Panc1 (cell line): ENCODE results near the gene GVQW3. TPM values are rescaled to one million over a fixed set of nuclear protein-coding genes. Genes with fewer than 3 reads are reported as not detected.

Experiments used
- ATAC-seq: fragments of 200-7000 bp; cut with Tn5 transposase; 2 replicates; pipeline ENCODE4 v1.9.1; 2020; ENCODE audit warnings: mild to moderate bottlenecking, moderate library complexity
- BruUV-seq: library from RNA; stranded (reverse); fragments of 400-500 nt; replicated peaks from 2 replicates; lab custom pipeline; 2021; lab: Mats Ljungman, UMichigan
- CTCF ChIA-PET: fragments of 300-600 bp; sonication (Branson Sonifier 250); formaldehyde crosslinking; loops from one replicate; lab custom pipeline; 2022; ENCODE audit warnings: antibody characterized with exemption; lab: Charles Lee
- POLR2A ChIA-PET: fragments of 300-600 bp; sonication (Branson Sonifier 250); formaldehyde crosslinking; loops from one replicate; lab custom pipeline; 2022; ENCODE audit warnings: antibody characterized with exemption; lab: Charles Lee
- DNase-seq: peaks from one replicate; pipeline ENCODE4 v3.0.0-alpha.2; 2010; ENCODE audit warnings: low read depth, low spot score
- H3K27ac ChIP-seq: 2 replicates; pipeline ENCODE4 v1.5.1; 2011; ENCODE audit warnings: mild to moderate bottlenecking, low read length, inconsistent platforms
- H3K27me3 ChIP-seq: fragments of 200-500 bp; sonication (Bioruptor generic); 2 replicates; pipeline ENCODE4 v1.6.0; 2014; ENCODE audit warnings: low read length, inconsistent platforms; ENCODE audit not compliant: control insufficient read depth, insufficient read depth
- H3K36me3 ChIP-seq: fragments of 200-500 bp; sonication (Bioruptor generic); 2 replicates; pipeline ENCODE4 v1.5.1; 2014; ENCODE audit warnings: inconsistent platforms, mild to moderate bottlenecking, low read length, moderate library complexity; ENCODE audit not compliant: control insufficient read depth, insufficient read depth
- H3K4me1 ChIP-seq: 2 replicates; pipeline ENCODE4 v1.5.1; 2011; ENCODE audit warnings: inconsistent platforms, mild to moderate bottlenecking, low read length, moderate library complexity; ENCODE audit not compliant: control insufficient read depth, insufficient read depth
- H3K4me3 ChIP-seq, 2 experiments: 2 replicates each; pipeline ENCODE4 v1.5.1; 2011 to 2012; ENCODE audit warnings: low read depth in 2 of 2, low read length in 2 of 2, mild to moderate bottlenecking in 2 of 2, inconsistent platforms in 1 of 2, moderate library complexity in 1 of 2
- H3K9me3 ChIP-seq: fragments of 200-500 bp; sonication (Bioruptor generic); 2 replicates; pipeline ENCODE4 v1.5.1; 2014; ENCODE audit warnings: low read depth, mild to moderate bottlenecking, inconsistent platforms, low read length, moderate library complexity; ENCODE audit not compliant: control insufficient read depth, insufficient read depth
- CTCF ChIP-seq: fragments of 450-650 bp; IDR thresholded peaks from 2 replicates; pipeline ENCODE4 v1.5.1; 2017; ENCODE audit warnings: mild to moderate bottlenecking
- POLR2AphosphoS5 ChIP-seq: IDR thresholded peaks from 2 replicates; pipeline ENCODE4 v1.6.1; 2012; ENCODE audit warnings: mild to moderate bottlenecking, low read depth, low read length, moderate library complexity
- SIN3A ChIP-seq: IDR thresholded peaks from 2 replicates; pipeline ENCODE4 v1.6.1; 2012; ENCODE audit warnings: low read depth, mild to moderate bottlenecking, low read length, moderate library complexity, borderline replicate concordance; ENCODE audit not compliant: insufficient read depth
- TCF7L2 ChIP-seq: IDR thresholded peaks from 2 replicates; pipeline ENCODE4 v1.6.1; 2011; ENCODE audit warnings: mild to moderate bottlenecking, low read depth, low read length, inconsistent platforms
- in situ Hi-C: cut with HindIII; loops from 2 replicates; pipeline ENCODE4 v1.10.0; 2016; ENCODE audit warnings: low sequenced_read_pairs, low pct_unique_long_range_greater_than_20kb
- intact Hi-C: fragments of 100-400 bp; cut with micrococcal nuclease; formaldehyde crosslinking; loops from one replicate; pipeline ENCODE4 v1.10.0; 2022; ENCODE audit not compliant: unreplicated experiment
- total RNA-seq: library from RNA; stranded (reverse); gene quantifications from one replicate; pipeline ENCODE4 v1.2.1, GENCODE V29; 2021; ENCODE audit not compliant: unreplicated experiment
- TF ChIP-seq, protein P1 (sequence below), 2 experiments: IDR thresholded peaks; 2 replicates each; pipeline ENCODE4 v1.6.1; 2011 to 2012; ENCODE audit warnings: low read depth in 2 of 2, control low read depth in 1 of 2, low read length in 1 of 2, mild to moderate bottlenecking in 1 of 2, moderate library complexity in 1 of 2; ENCODE audit not compliant: insufficient read depth in 1 of 2

Gene GVQW3
- total RNA-seq, 1 experiment from 2014 or later, result 3.2 TPM

- H3K36me3 ChIP-seq, result no peaks in the 10 kb centered on the region
- no peak overlapping the region for H3K4me3 ChIP-seq
- no TSS peak for BruUV-seq
- H3K27ac ChIP-seq, result no peak overlapping the region
- CTCF ChIA-PET, result no interaction called here
- no peak for TF ChIP-seq TCF7L2
- TF ChIP-seq POLR2AphosphoS5, result no peak
- no peaks in the 10 kb centered on the region for H3K27me3 ChIP-seq
- ATAC-seq, result no peak
- intact Hi-C loops (no loop called here), in situ Hi-C loops (no loop called here)
- H3K4me1 ChIP-seq, result no peaks in the 10 kb centered on the region
- POLR2A ChIA-PET, result no interaction called here
- no peaks in the 10 kb centered on the region for H3K9me3 ChIP-seq
- no peak for DNase-seq
These were observed 11.7 kb downstream of the GVQW3 start for GRCh38 chr11:76392870-76393269.

- intact Hi-C loops (no loop called here), in situ Hi-C loops (no loop called here)
- DNase-seq (no peak), ATAC-seq (no peak)
- Histone ChIP-seq H3K4me1 (no peaks in the 10 kb centered on the region), H3K27ac (no peak overlapping the region), H3K27me3 (no peaks in the 10 kb centered on the region), H3K9me3 (no peaks in the 10 kb centered on the region), H3K4me3 (no peak overlapping the region), H3K36me3 (no peaks in the 10 kb centered on the region)
- ChIA-PET POLR2A (no interaction called here), CTCF (interaction anchor here (0.6 kb wide), 1 partner anchor 121 kb away, joined by 4 read pairs; no protein-coding TSS in a partner anchor)
- no TSS peak for BruUV-seq
- no peak for TF ChIP-seq POLR2AphosphoS5
- no peak for TF ChIP-seq CTCF
- TF ChIP-seq, protein P1, sequence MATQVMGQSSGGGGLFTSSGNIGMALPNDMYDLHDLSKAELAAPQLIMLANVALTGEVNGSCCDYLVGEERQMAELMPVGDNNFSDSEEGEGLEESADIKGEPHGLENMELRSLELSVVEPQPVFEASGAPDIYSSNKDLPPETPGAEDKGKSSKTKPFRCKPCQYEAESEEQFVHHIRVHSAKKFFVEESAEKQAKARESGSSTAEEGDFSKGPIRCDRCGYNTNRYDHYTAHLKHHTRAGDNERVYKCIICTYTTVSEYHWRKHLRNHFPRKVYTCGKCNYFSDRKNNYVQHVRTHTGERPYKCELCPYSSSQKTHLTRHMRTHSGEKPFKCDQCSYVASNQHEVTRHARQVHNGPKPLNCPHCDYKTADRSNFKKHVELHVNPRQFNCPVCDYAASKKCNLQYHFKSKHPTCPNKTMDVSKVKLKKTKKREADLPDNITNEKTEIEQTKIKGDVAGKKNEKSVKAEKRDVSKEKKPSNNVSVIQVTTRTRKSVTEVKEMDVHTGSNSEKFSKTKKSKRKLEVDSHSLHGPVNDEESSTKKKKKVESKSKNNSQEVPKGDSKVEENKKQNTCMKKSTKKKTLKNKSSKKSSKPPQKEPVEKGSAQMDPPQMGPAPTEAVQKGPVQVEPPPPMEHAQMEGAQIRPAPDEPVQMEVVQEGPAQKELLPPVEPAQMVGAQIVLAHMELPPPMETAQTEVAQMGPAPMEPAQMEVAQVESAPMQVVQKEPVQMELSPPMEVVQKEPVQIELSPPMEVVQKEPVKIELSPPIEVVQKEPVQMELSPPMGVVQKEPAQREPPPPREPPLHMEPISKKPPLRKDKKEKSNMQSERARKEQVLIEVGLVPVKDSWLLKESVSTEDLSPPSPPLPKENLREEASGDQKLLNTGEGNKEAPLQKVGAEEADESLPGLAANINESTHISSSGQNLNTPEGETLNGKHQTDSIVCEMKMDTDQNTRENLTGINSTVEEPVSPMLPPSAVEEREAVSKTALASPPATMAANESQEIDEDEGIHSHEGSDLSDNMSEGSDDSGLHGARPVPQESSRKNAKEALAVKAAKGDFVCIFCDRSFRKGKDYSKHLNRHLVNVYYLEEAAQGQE (IDR thresholded peaks at IDR 0.05; ENCODE audit: insufficient read depth in 1 of 2, low read depth in 2 of 2, low read length in 1 of 2), result no peak
- TF ChIP-seq SIN3A, result no peak
- TF ChIP-seq TCF7L2, result no peak
These were observed 13.3 kb downstream of the GVQW3 start for GRCh38 chr11:76394411-76394810.

DNA sequence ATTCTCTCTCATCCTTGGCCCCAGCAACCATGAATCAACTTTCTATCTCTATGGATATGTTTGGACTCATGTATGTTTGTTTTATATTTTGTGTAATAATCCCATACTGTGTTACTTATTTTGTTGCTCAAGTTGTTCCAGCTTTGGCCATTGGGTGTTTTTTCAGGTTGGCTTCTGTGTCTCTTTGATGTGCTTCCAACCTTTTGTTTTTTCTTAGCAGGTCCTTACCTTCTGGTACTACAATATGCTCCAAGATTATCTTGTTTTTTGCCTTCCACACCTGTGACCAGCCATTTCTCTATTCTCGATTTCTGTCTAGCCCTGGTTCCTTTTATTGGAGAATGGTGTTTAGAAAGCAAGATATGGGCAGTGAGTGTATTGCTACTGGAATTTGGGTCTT, 14.2 kb downstream of the GVQW3 start:
- H3K4me3 ChIP-seq, result no peak overlapping the region
- CTCF ChIA-PET, result no interaction called here
- no TSS peak for BruUV-seq
- H3K9me3 ChIP-seq, result no peaks in the 10 kb centered on the region
- TF ChIP-seq SIN3A (no peak), TCF7L2 (no peak), POLR2AphosphoS5 (no peak), CTCF (no peak)
- TF ChIP-seq, protein P1 (IDR thresholded peaks at IDR 0.05; ENCODE audit: insufficient read depth in 1 of 2, low read depth in 2 of 2, low read length in 1 of 2), result no peak
- no peaks in the 10 kb centered on the region for H3K36me3 ChIP-seq
- H3K27me3 ChIP-seq, result no peaks in the 10 kb centered on the region
- intact Hi-C loops (no loop called here), in situ Hi-C loops (no loop called here)
- no peak for ATAC-seq
- POLR2A ChIA-PET, result no interaction called here
- no peaks in the 10 kb centered on the region for H3K4me1 ChIP-seq
- no peak overlapping the region for H3K27ac ChIP-seq
- DNase-seq, result no peak
